ENCODE data around the gene ELF3.

The ELF3 gene

DNA sequence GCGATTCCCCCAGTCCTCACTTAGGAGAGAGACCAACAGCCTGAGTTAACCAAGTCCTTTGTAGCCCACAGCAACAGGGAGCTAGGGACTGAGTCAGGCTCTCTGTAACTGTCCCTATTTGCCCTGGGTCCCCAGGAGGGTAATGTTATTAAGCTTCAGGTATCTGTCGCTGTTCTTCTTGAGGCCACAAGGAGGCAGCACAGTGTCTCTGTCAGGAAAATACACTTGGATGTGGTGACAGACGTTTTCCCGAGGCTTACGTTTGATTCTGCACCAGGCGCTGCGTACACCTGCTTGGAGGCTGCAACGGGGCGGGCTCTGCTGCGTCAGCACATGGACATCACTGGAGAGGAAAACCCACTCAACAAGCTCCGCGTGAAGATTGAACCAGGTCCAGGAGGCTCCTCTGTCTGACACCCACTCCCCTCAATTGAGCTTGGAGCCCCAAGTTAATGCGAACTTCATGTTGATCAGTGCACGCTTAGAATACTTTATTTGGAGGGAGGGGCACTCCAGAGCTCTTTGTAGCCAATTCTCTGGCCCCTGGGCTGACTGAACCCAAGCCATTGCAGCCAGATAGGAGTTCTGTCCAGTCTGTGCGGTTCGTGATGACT is 10.7 kb upstream of the ELF3 start:
- Histone ChIP-seq H3K27me3 (ENCODE audit: control insufficient read depth, insufficient read depth, low read length) (no peaks in the 10 kb centered on the region), H3K4me3 (ENCODE audit: low read depth, low read length) (no peak overlapping the region), H3K9ac (no peak overlapping the region), H3K79me2 (no peaks in the 10 kb centered on the region), H3K36me3 (ENCODE audit: control insufficient read depth, insufficient read depth, low read length) (no peaks in the 10 kb centered on the region), H3K4me2 (ENCODE audit: low read length) (no peak overlapping the region), H3K9me3 (ENCODE audit: control insufficient read depth, low read length) (no peaks in the 10 kb centered on the region), H3K4me1 (peaks cover 12% of the 10 kb centered on the region), H2AFZ (no peak overlapping the region), H3K27ac (peak overlapping the region; percentile 11)
- TF ChIP-seq, protein P1, sequence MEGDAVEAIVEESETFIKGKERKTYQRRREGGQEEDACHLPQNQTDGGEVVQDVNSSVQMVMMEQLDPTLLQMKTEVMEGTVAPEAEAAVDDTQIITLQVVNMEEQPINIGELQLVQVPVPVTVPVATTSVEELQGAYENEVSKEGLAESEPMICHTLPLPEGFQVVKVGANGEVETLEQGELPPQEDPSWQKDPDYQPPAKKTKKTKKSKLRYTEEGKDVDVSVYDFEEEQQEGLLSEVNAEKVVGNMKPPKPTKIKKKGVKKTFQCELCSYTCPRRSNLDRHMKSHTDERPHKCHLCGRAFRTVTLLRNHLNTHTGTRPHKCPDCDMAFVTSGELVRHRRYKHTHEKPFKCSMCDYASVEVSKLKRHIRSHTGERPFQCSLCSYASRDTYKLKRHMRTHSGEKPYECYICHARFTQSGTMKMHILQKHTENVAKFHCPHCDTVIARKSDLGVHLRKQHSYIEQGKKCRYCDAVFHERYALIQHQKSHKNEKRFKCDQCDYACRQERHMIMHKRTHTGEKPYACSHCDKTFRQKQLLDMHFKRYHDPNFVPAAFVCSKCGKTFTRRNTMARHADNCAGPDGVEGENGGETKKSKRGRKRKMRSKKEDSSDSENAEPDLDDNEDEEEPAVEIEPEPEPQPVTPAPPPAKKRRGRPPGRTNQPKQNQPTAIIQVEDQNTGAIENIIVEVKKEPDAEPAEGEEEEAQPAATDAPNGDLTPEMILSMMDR (IDR thresholded peaks at IDR 0.05), result peak; percentile 60

GRCh38 chr1:202002507-202002906 is 7.9 kb upstream of the ELF3 start:
- Histone ChIP-seq H3K27me3 (ENCODE audit: control insufficient read depth, insufficient read depth, low read length) (no peaks in the 10 kb centered on the region), H3K4me2 (ENCODE audit: low read length) (no peak overlapping the region), H3K9ac (no peak overlapping the region), H3K27ac (no peak overlapping the region), H3K79me2 (no peaks in the 10 kb centered on the region), H2AFZ (no peak overlapping the region), H3K4me3 (ENCODE audit: low read depth, low read length) (no peak overlapping the region), H3K36me3 (ENCODE audit: control insufficient read depth, insufficient read depth, low read length) (no peaks in the 10 kb centered on the region), H3K9me3 (ENCODE audit: control insufficient read depth, low read length) (no peaks in the 10 kb centered on the region), H3K4me1 (peaks cover 24% of the 10 kb centered on the region)
- TF ChIP-seq, protein P1 (IDR thresholded peaks at IDR 0.05), result no peak

DNA sequence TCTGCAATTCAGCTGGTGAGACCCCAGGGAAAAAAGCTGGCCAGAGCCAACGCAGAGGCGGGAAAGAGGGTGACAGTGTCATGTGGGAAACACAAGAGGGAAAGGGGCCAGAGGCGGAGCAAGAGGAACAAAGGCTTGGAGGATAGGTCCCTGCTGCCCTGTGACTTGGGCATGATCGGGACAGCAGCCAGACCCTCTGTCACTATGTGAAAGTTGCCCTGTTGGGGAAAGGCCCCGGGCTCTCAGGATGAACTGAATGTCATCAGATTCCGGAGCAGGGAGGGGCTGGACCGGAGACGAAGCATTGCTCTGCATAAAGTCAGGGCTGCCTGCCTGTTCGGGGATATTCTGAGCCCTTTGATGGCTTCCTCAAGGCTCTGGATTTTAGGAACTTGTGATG is 5.7 kb upstream of the ELF3 start:
- H2AFZ ChIP-seq, result no peak overlapping the region
- TF ChIP-seq, protein P1 (IDR thresholded peaks at IDR 0.05), result no peak
- H3K79me2 ChIP-seq, result no peaks in the 10 kb centered on the region
- H3K36me3 ChIP-seq (ENCODE audit: control insufficient read depth, insufficient read depth, low read length), result no peaks in the 10 kb centered on the region
- no peak overlapping the region for H3K9ac ChIP-seq
- no peak overlapping the region for H3K4me2 ChIP-seq (ENCODE audit: low read length)
- no peak overlapping the region for H3K27ac ChIP-seq
- peaks cover 37% of the 10 kb centered on the region for H3K4me1 ChIP-seq
- no peak overlapping the region for H3K4me3 ChIP-seq (ENCODE audit: low read depth, low read length)
- no peaks in the 10 kb centered on the region for H3K9me3 ChIP-seq (ENCODE audit: control insufficient read depth, low read length)
- no peaks in the 10 kb centered on the region for H3K27me3 ChIP-seq (ENCODE audit: control insufficient read depth, insufficient read depth, low read length)

GRCh38 chr1:202005958-202006357 is 4.4 kb upstream of the ELF3 start:
- Histone ChIP-seq H3K79me2 (no peaks in the 10 kb centered on the region), H3K9me3 (ENCODE audit: control insufficient read depth, low read length) (no peaks in the 10 kb centered on the region), H2AFZ (no peak overlapping the region), H3K36me3 (ENCODE audit: control insufficient read depth, insufficient read depth, low read length) (no peaks in the 10 kb centered on the region), H3K27ac (no peak overlapping the region), H3K27me3 (ENCODE audit: control insufficient read depth, insufficient read depth, low read length) (no peaks in the 10 kb centered on the region), H3K4me2 (ENCODE audit: low read length) (no peak overlapping the region), H3K9ac (no peak overlapping the region), H3K4me1 (peaks cover 34% of the 10 kb centered on the region), H3K4me3 (ENCODE audit: low read depth, low read length) (no peak overlapping the region)
- TF ChIP-seq, protein P1 (IDR thresholded peaks at IDR 0.05), result peak; percentile 49

DNA sequence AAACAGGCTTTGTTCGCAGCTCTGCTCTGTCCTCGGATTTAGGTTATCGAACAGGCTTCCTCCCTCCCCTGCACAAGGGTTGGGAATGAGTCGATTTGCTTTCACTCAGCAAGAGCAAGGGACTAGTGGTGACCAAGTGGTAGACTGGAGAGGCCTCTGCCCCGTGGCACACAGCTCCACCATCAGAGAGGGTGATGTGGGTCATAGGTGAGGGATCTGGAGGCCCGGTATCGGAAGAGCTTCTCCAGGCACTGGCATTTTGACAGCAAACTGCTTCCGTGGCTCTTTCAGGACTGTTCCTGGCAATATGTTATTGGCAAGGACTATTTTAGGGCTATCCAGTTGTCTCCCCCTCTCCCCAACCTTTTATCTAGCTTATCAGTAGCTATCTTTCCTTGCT is 3.1 kb upstream of the ELF3 start:
- Histone ChIP-seq H3K27ac (peak overlapping the region; percentile 97), H3K4me1 (peaks cover 30% of the 10 kb centered on the region), H3K9ac (no peak overlapping the region), H2AFZ (peak overlapping the region; percentile 50), H3K4me2 (ENCODE audit: low read length) (peak overlapping the region; percentile 65), H3K36me3 (ENCODE audit: control insufficient read depth, insufficient read depth, low read length) (no peaks in the 10 kb centered on the region), H3K79me2 (peaks cover 2% of the 10 kb centered on the region), H3K27me3 (ENCODE audit: control insufficient read depth, insufficient read depth, low read length) (no peaks in the 10 kb centered on the region), H3K4me3 (ENCODE audit: low read depth, low read length) (peak overlapping the region; percentile 24), H3K9me3 (ENCODE audit: control insufficient read depth, low read length) (no peaks in the 10 kb centered on the region)
- TF ChIP-seq, protein P1 (IDR thresholded peaks at IDR 0.05), result no peak
